ENCODE results near the gene POLE. TPM values are rescaled to one million over a fixed set of nuclear protein-coding genes. Genes with fewer than 3 reads are reported as not detected.

The POLE gene
- total RNA-seq, 2 donors from 2014 or later = 34.5 to 96.1 TPM

DNA sequence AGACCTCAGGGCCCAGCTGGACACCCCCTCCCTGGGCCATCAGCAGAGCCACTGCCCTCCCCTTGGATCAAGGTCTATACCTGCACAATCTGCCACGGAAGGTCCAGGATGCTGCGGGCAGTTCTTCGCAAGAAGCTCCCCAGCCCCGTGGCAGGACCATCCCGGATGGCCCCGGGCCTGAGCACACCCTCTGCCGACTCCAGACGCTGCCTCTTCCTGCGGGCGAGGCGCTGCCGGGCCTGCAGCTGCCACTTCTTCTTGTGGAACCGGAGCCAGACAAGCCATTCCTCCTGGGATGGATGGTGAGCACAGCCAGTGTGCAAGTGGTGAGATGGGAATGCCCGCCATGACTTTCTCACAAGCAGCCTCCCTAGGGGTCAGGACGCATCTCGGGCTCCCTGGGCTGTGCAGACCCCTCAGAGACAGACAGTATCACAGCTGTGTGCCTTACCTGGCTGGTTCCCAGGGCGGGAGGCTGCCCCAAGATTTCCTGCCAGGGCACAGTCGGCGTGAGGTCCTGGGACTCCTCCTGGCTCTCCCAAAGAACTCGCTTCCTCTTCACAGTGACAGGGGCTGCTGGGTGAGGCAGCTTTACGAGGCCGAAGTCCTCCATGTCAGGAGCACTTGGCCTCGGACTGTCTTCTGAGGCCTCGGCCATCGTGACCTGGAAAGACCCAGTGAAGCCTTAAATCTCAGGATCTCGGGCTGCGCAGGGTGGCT is 37.8 kb downstream of the POLE start:
- Histone ChIP-seq H3K9me3 (no peaks in the 10 kb centered on the region), H3K27me3 (no peaks in the 10 kb centered on the region), H3K27ac (peak overlapping the region; percentile 33), H3K4me3 (no peak overlapping the region), H3K36me3 (no peaks in the 10 kb centered on the region), H3K4me1 (no peaks in the 10 kb centered on the region), H3K9ac (ENCODE audit: low read depth in 2 of 2, low read length in 2 of 2) (no peak overlapping the region)
- TF ChIP-seq, protein P1, sequence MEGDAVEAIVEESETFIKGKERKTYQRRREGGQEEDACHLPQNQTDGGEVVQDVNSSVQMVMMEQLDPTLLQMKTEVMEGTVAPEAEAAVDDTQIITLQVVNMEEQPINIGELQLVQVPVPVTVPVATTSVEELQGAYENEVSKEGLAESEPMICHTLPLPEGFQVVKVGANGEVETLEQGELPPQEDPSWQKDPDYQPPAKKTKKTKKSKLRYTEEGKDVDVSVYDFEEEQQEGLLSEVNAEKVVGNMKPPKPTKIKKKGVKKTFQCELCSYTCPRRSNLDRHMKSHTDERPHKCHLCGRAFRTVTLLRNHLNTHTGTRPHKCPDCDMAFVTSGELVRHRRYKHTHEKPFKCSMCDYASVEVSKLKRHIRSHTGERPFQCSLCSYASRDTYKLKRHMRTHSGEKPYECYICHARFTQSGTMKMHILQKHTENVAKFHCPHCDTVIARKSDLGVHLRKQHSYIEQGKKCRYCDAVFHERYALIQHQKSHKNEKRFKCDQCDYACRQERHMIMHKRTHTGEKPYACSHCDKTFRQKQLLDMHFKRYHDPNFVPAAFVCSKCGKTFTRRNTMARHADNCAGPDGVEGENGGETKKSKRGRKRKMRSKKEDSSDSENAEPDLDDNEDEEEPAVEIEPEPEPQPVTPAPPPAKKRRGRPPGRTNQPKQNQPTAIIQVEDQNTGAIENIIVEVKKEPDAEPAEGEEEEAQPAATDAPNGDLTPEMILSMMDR (IDR thresholded peaks at IDR 0.05) = no peak
- intact Hi-C loops (cut with DNase I) = no loop called here
- DNase-seq = peak; percentile 72

DNA sequence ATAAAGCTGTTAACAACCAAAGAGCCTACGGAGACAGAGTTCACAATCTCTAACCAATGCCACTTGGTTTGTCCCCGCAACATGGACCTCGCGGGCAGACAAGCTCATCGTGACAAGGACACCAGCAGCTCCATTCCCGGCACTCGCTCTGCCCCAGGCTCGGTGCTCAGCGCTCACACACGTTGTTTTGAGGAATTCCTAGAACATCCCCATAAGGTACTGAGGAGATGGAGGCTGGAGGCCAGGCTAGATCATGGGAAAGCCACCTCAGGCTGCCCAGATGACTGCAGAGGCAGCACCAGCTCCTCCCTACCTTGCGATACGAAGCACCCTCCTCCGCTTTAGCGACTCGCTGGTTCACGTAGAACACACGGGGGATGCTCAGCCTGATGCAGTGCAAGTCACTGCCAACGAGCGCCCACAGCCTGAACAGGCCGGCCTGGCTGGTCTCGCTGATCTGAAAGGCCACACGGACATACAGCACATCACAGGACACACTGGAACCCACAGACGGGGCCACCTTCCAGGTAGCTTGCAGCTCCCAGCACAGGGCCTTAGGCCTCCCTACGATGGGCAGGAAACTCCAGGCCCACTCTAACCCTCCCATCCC is 38.4 kb downstream of the POLE start:
- no peak overlapping the region for H3K9ac ChIP-seq (ENCODE audit: low read depth in 2 of 2, low read length in 2 of 2)
- no peak for DNase-seq

DNA sequence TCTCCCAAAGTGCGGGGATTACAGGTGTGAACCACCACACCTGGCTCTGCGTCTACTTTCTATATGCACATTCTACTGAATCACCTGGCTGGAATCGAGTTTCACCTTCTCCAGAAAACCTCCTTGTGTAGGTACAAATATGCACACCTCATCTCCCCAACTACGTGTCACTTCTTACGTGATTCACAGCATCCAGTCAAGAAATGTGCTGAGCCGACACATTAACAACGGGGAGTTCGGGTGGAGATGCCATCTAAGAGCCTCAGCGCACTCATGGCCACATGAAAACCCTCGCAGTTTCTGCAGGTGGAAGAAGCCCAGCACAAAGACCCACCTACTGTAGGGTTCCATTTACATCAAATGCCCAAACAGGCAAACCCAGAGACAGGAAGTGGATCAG is 39.3 kb downstream of the POLE start:
- Histone ChIP-seq H3K27ac (no peak overlapping the region), H3K36me3 (no peaks in the 10 kb centered on the region), H3K27me3 (no peaks in the 10 kb centered on the region), H3K4me1 (no peaks in the 10 kb centered on the region), H3K4me3 (no peak overlapping the region), H3K9ac (ENCODE audit: low read depth in 2 of 2, low read length in 2 of 2) (no peak overlapping the region), H3K9me3 (no peaks in the 10 kb centered on the region)
- intact Hi-C loops (cut with DNase I) = no loop called here
- DNase-seq = no peak
- TF ChIP-seq, protein P1 (IDR thresholded peaks at IDR 0.05) = no peak

More for the DNA sequence above, 38.4 kb downstream of the POLE start:
- Histone ChIP-seq H3K27me3 (no peaks in the 10 kb centered on the region), H3K27ac (no peak overlapping the region), H3K4me1 (no peaks in the 10 kb centered on the region), H3K9me3 (no peaks in the 10 kb centered on the region), H3K4me3 (no peak overlapping the region), H3K36me3 (no peaks in the 10 kb centered on the region)
- intact Hi-C loops (cut with DNase I) = no loop called here
- TF ChIP-seq, protein P1 (IDR thresholded peaks at IDR 0.05) = no peak

DNA sequence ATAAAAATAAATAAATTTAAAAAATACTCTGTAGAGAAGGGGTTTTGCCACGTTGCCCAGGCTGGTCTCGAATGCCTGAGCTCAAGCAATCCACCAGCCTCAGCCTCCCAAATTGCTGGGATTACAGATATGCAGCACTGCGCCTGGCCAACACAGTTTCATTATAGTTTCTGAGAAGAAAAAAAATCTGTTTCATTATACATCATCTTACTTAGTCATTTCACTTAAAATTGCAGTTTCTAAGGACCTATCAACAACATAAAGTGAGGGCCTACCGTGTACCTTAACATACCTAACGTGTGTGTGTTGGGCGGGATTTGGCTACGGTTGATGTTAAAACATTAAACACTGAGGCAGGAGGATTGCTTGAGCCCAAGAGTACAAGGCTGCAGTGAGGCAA is 40.3 kb downstream of the POLE start:
- Histone ChIP-seq H3K4me1 (no peaks in the 10 kb centered on the region), H3K4me3 (no peak overlapping the region), H3K36me3 (no peaks in the 10 kb centered on the region), H3K27me3 (no peaks in the 10 kb centered on the region), H3K27ac (no peak overlapping the region), H3K9ac (ENCODE audit: low read depth in 2 of 2, low read length in 2 of 2) (no peak overlapping the region), H3K9me3 (no peaks in the 10 kb centered on the region)
- TF ChIP-seq, protein P1 (IDR thresholded peaks at IDR 0.05) = no peak
- intact Hi-C loops (cut with DNase I) = no loop called here
- DNase-seq = no peak

DNA sequence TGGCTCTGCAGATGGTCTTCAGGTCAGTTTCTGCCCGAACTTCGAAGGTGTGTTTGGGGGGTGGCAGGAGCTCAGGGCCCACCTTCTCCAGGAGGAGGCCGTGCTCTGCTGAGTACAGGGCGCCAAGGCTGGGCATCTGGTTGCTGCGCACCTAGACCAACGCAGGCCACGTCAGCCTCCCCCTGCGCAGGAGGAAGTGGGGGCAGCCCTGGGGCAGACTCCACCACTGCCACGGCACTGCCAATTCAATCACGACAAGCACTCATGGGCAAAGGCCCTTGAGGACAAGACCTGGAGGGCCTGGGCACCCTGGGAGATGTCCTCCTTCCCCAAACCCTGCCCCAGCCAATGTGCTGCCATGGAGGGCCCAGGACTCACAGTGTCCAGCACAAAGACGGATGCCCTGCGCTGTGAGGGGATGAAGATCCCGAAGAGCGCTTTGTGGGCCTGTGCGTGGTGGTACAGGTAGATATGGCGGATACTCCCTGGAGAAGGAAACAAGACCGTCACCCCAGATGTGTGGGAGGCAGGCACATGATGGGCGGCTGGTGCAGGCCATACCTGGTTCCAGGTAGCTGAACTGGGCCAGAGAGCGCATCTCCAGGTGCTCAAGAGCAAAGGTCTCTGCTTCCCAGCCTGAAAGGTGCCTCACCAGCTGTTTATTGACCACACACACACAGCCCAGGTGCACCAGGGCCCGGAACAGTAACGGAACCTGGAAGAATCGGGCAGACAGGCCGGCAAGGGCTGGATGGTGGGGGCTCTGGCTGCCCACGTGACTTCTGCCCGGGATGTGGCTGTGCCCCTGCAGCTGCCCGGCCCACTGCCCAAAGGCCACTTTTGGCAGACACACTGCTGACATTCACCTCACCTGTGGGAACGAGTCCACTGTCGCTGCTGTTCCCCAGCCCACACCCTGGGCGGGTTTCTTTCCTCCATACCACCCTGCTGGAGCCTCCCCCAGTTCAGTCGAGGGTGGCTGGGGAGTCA is 44.0 kb downstream of the POLE start:
- H3K4me3 ChIP-seq = no peak overlapping the region
- H3K9ac ChIP-seq (ENCODE audit: low read depth in 2 of 2, low read length in 2 of 2) = no peak overlapping the region
- TF ChIP-seq, protein P1 (IDR thresholded peaks at IDR 0.05) = no peak
- no peaks in the 10 kb centered on the region for H3K4me1 ChIP-seq
- H3K27me3 ChIP-seq = no peaks in the 10 kb centered on the region
- no peak overlapping the region for H3K27ac ChIP-seq
- no peaks in the 10 kb centered on the region for H3K9me3 ChIP-seq
- intact Hi-C loops (cut with DNase I) = no loop called here
- no peak for DNase-seq
- H3K36me3 ChIP-seq = no peaks in the 10 kb centered on the region

Data from colonic mucosa (tissue), 4 donors.